Large intestine (tissue), 3 donors: ENCODE measurements around the gene MAF. TPM values are rescaled to one million over a fixed set of nuclear protein-coding genes. Genes with fewer than 3 reads are reported as not detected.

Source experiments
- DNase-seq, 2 donors: peaks; one replicate each; pipeline versions ENCODE4 v3.0.0 to v3.0.0-alpha.2; 2013
- H3K27ac ChIP-seq: one replicate; pipeline ENCODE4 v1.5.1; 2013; ENCODE audit warnings: low read length
- H3K27me3 ChIP-seq: 2 replicates; pipeline ENCODE4 v1.6.1; 2013; ENCODE audit warnings: low read length; ENCODE audit not compliant: control insufficient read depth, insufficient read depth
- H3K36me3 ChIP-seq: 2 replicates; pipeline ENCODE4 v1.6.1; 2013; ENCODE audit warnings: low read length; ENCODE audit not compliant: control insufficient read depth, insufficient read depth
- H3K4me1 ChIP-seq: one replicate; pipeline ENCODE4 v1.6.1; 2013; ENCODE audit warnings: low read length; ENCODE audit not compliant: control insufficient read depth, insufficient read depth
- H3K4me3 ChIP-seq: one replicate; pipeline ENCODE4 v1.5.1; 2013; ENCODE audit warnings: low read length
- H3K9me3 ChIP-seq: one replicate; pipeline ENCODE4 v1.6.1; 2013; ENCODE audit warnings: mild to moderate bottlenecking, low read depth, low read length, moderate library complexity; ENCODE audit not compliant: control insufficient read depth
- WGBS: methylation state at CpG from one replicate; pipeline ENCODE4 v1.1.5; 2013; ENCODE audit warnings: low lambda C conversion rate; ENCODE audit not compliant: insufficient coverage; 5-methylcytosine and 5-hydroxymethylcytosine counted together
- polyA plus RNA-seq: library from polyadenylated mRNA; unstranded; fragments of 120-200 nt; gene quantifications from one replicate; pipeline ENCODE4 v1.2.1, GENCODE V29; 2013

MAF gene
- polyA plus RNA-seq, 1 donor = 224 TPM

DNA sequence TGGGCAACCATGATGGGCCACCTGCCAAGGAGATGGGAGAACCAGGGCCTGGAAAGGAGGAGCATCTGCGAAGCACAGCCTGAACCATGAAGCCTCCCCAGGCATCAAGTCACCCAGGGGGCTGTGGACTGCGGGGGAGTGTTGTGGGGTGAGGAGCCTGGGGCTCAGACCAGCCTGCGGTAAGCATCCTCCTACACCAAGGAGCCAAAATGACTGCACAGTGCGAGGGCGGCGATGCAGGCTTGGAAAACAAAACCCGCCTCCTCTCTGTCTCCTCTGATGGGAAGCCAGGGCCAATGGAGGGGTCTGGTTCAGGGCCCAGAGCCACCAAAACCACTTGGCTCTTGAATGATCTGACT lies 18.1 kb upstream of the MAF start:
- Histone ChIP-seq H3K27me3 (no peaks in the 10 kb centered on the region), H3K27ac (no peak overlapping the region), H3K9me3 (no peaks in the 10 kb centered on the region), H3K4me3 (no peak overlapping the region), H3K36me3 (no peaks in the 10 kb centered on the region), H3K4me1 (no peaks in the 10 kb centered on the region)
- WGBS = no CpG with 5 or more reads among the region's 7 CpGs
- DNase-seq = no peak

DNA sequence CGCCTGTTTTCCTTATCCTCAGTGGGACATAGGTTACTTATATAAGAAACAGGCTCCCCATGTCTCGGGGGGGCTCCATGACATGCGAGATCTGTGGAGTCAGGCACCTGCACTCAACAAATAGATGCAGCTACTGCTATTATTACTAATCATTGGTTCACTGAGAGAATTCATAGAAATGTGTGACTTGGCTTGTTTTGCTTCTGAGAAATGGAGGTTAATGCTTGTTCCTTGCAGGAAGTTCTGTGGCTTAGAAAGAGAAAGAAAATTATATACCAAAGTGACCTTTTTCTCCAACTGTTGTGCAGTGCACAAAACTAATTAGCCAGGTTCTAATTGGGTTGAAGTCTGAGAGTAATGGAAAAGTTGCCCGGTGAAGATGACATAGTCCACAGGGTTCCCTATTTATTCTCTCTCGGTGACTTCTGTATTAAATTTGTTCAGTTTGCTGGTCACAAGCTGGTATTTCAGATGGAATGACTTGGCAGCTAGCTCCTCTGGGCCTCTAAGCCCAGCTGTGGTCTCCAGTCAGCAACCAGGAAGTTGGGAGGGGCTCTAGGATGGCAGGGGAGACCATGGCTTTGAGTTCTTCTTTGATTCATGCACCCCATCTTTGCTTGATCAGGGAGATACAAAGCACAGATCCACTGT lies 17.6 kb upstream of the MAF start:
- Histone ChIP-seq H3K9me3 (no peaks in the 10 kb centered on the region), H3K36me3 (no peaks in the 10 kb centered on the region), H3K4me3 (no peak overlapping the region), H3K27me3 (no peaks in the 10 kb centered on the region), H3K27ac (no peak overlapping the region), H3K4me1 (peaks cover under 1% of the 10 kb centered on the region)
- 80% methylated on average over 1 of the region's 5 CpGs for WGBS
- no peak for DNase-seq

DNA sequence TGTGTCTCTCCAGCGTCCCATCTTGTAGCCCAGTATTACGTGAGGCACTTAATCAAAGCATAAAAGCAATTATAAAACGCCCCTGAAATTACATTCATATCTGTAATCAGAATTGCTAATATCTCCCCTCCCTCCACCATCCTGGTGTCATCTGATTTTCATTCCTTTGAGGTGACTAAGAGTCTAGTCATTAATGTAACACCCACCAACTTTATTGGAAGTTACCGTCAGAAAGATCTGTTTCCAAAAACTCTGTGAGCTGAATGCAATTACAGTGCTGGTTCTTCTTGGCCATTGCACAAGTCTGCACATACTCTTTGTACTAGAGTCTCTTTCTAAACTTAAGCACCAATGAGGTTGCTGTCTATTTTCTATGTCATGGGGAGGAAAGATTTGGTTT lies 12.5 kb upstream of the MAF start:
- H3K4me3 ChIP-seq = no peak overlapping the region
- peak overlapping the region; percentile 75 for H3K27ac ChIP-seq
- H3K4me1 ChIP-seq = peaks cover 36% of the 10 kb centered on the region
- H3K36me3 ChIP-seq = no peaks in the 10 kb centered on the region
- H3K27me3 ChIP-seq = no peaks in the 10 kb centered on the region
- H3K9me3 ChIP-seq = no peaks in the 10 kb centered on the region
- no peak for DNase-seq
- WGBS = 93% methylated on average over 3 of the region's 4 CpGs

DNA sequence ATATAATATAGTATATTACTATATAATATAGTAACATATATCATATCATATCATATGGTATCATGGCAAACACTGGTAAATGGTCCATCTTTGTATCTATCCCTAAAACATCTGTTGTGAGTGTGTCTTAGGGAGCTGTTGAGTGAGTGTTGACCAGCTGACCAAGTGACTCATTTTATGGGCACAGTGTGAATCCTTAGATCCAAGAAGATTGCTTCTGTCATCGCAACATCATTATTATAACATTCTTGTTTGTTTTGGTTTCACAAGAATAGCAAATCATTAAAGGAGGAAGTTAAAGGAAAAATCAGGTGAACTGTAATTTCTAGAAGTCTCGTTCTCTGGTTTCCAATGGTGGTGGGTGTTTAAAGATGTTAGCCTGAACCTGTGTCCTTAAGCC lies 11.7 kb upstream of the MAF start:
- Histone ChIP-seq H3K36me3 (no peaks in the 10 kb centered on the region), H3K4me1 (peaks cover 44% of the 10 kb centered on the region), H3K27ac (peak overlapping the region; percentile 75), H3K27me3 (no peaks in the 10 kb centered on the region), H3K4me3 (no peak overlapping the region), H3K9me3 (no peaks in the 10 kb centered on the region)
- no CpG with 5 or more reads among the region's 2 CpGs for WGBS
- peak; percentile 67 to 72 for DNase-seq

DNA sequence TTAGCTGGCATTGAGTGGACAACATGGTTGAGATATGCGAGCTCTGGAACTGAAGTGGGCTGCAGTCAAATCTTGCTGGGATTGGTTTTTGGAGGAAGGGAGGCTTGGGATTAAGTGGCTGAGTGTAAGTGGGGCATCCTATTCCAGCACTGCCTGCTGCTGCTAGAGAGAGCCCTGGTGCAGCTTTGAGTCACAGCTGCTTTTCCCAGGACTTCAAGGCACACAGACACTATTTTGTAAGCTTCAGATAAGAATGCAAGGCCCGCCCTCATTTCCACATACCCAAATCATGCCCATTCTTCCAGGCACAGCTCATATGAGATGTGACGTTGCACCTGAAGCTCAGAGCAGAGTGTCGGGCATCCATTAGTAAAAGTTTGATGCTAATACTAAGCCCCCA lies 10.2 kb upstream of the MAF start:
- Histone ChIP-seq H3K36me3 (no peaks in the 10 kb centered on the region), H3K27ac (peak overlapping the region; percentile 75), H3K4me3 (no peak overlapping the region), H3K4me1 (peaks cover 46% of the 10 kb centered on the region), H3K9me3 (no peaks in the 10 kb centered on the region), H3K27me3 (no peaks in the 10 kb centered on the region)
- DNase-seq = no peak
- no CpG with 5 or more reads among the region's 4 CpGs for WGBS

DNA sequence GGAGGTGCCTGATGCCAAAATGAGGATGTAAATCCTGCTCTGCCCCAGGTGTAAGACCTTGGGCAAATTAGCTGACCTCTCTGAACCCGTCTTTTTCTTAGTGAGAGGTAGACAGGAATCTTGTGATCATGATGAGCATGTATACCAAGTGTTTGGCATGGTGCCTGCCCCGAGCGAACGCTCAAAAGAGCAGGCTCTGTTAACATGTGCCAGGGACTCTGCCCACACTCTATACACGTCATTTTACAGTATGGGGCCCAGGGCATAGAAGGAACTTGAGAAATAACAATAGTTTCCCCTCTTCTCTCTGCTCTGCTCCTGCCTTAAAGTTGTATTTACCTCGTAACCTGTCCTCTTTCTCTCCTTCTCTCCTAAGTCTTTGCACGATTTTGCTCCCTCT lies 9.3 kb upstream of the MAF start:
- WGBS = 94% methylated on average over 2 of the region's 7 CpGs
- Histone ChIP-seq H3K9me3 (no peaks in the 10 kb centered on the region), H3K27ac (peak overlapping the region; percentile 29), H3K27me3 (no peaks in the 10 kb centered on the region), H3K4me3 (no peak overlapping the region), H3K36me3 (no peaks in the 10 kb centered on the region), H3K4me1 (peaks cover 46% of the 10 kb centered on the region)
- peak in 1 of 2 donors; percentile 12 for DNase-seq

DNA sequence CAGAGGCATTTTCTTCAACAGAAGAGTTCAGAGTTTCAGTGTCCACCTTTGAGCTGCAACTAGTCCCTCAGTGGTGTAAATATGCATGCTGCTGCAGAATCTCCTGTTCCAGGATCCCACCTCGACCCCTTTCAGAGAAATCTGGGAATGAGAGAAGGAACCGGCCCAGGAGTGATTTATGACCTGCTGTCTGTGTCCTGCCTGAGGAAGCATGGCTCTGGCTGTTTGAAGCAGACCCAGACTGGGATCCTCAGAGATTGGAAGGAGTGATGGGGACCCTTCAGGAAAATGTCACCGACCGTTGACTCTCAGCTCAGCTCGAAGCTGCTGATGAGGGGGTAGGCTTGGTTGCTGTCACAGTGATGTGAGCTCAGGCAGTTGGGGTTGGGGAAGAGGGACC lies 8.4 kb upstream of the MAF start:
- Histone ChIP-seq H3K27me3 (no peaks in the 10 kb centered on the region), H3K4me3 (no peak overlapping the region), H3K9me3 (no peaks in the 10 kb centered on the region), H3K27ac (no peak overlapping the region), H3K4me1 (peaks cover 46% of the 10 kb centered on the region), H3K36me3 (no peaks in the 10 kb centered on the region)
- DNase-seq = no peak
- no CpG with 5 or more reads among the region's 5 CpGs for WGBS

DNA sequence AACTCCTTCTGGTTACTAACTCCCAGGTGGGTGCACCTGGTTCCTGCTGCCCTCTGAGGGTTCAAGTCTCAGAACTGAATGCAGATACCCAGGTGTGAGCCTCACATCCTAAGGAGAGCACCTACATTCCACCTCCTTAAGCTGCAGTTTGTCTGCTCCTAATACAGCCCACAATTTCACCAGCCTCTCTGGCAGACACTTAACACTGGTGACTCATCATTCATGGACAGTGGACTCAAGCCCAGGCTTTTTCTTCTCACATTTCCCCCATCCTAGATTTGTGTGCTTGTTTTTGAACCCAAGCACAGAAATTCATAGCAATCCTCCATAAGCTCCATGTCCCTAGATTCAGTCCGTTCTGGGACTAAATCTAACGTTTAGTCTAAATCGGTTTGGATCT lies 7.0 kb upstream of the MAF start:
- WGBS = 90% methylated on average over 2 of the region's 3 CpGs
- Histone ChIP-seq H3K27me3 (no peaks in the 10 kb centered on the region), H3K36me3 (no peaks in the 10 kb centered on the region), H3K4me1 (peaks cover 44% of the 10 kb centered on the region), H3K27ac (peak overlapping the region; percentile 46), H3K9me3 (no peaks in the 10 kb centered on the region), H3K4me3 (no peak overlapping the region)
- peak; percentile 35 to 64 for DNase-seq

DNA sequence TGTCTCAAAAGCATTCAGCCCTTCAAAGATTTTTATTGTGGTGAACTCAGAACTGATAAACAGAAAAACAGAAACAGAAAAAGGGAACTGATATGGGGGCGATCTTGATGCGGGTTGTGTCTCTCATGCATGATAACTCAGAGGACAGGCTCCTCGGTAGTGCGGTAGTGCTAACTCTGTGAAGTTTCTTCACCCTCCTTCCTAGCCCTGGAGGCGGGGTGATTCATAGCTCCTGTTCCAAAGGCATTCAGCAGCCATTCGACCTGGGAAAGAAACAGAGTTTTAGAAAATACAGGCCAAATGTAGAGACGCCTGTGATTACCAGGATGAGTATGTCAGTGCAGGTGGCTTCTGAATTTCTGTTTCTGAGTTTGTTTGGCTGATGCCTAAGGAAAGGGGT lies 5.5 kb upstream of the MAF start:
- WGBS = no CpG with 5 or more reads among the region's 7 CpGs

DNA sequence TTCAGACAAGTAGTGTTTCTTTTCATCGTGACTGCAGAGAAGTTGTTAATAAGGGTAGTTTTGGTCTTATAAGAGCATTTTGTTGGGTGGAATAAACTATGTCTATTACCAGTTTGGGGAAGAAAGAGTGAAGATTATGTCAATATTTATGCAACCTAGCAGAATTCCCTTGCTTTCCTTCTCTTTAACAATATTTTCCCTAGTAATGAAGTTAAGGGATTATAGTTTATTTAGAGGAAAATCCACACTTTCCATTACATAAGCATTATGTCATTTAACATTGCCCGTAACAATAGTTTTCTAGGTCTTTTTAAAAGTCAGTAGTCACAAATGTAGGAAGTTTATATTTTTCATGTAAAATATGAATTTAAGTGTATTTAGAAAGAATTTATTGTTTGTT lies 2.5 kb upstream of the MAF start:
- WGBS = 33% methylated on average over 1 of the region's 2 CpGs
- H3K4me1 ChIP-seq = peaks cover 18% of the 10 kb centered on the region
- no peak for DNase-seq
- H3K4me3 ChIP-seq = peak overlapping the region; percentile 7
- peaks cover 3% of the 10 kb centered on the region for H3K36me3 ChIP-seq
- H3K9me3 ChIP-seq = no peaks in the 10 kb centered on the region
- peak overlapping the region; percentile 100 for H3K27ac ChIP-seq
- H3K27me3 ChIP-seq = no peaks in the 10 kb centered on the region

More for the DNA sequence above, 5.5 kb upstream of the MAF start:
- H3K9me3 ChIP-seq = no peaks in the 10 kb centered on the region
- H3K36me3 ChIP-seq = no peaks in the 10 kb centered on the region
- no peak overlapping the region for H3K27ac ChIP-seq
- H3K4me3 ChIP-seq = no peak overlapping the region
- DNase-seq = peak in 1 of 2 donors; percentile 20
- H3K27me3 ChIP-seq = no peaks in the 10 kb centered on the region
- H3K4me1 ChIP-seq = peaks cover 37% of the 10 kb centered on the region

DNA sequence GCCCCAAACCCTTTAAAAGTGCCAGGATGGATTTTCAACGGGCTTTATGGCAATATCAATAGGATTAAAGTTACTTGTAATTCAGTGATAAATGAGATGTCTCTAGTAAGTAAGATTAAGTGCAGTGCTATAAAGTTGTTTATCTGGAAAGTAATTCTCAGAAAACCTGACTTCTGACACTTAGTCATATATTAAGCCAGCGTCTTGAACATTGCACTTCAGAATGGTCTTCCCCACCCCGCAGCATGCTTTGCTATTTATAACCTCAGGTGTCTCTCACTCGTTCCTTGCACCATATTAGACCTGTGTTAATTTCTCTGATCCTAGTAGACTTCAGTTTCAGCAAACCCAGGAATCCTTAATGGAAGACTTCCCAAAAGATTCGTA lies 2.1 kb upstream of the MAF start:
- H3K27me3 ChIP-seq = no peaks in the 10 kb centered on the region
- H3K4me3 ChIP-seq = peak overlapping the region; percentile 8
- H3K9me3 ChIP-seq = no peaks in the 10 kb centered on the region
- no CpG with 5 or more reads among the region's 5 CpGs for WGBS
- H3K36me3 ChIP-seq = peaks cover 3% of the 10 kb centered on the region
- H3K27ac ChIP-seq = peak overlapping the region; percentile 100
- DNase-seq = peak; percentile 90 to 94
- H3K4me1 ChIP-seq = peaks cover 13% of the 10 kb centered on the region
